ENCODE results near the gene UNC45B.

The UNC45B gene

GRCh38 chr17:35132816-35133550, 14.6 kb upstream of the UNC45B start:
- ChIA-PET POLR2A (no interaction called here), CTCF (no interaction called here)
- DNase-seq (ENCODE audit: extremely low spot score), result no peak
- no peak for TF ChIP-seq FOXM1 (IDR thresholded peaks at IDR 0.05; ENCODE audit: borderline replicate concordance)
- no peak for TF ChIP-seq ARNT (IDR thresholded peaks at IDR 0.05)
- TF ChIP-seq TARDBP (IDR thresholded peaks at IDR 0.05), result no peak
- no peak for TF ChIP-seq HDGF (IDR thresholded peaks at IDR 0.05; ENCODE audit: borderline replicate concordance)
- no peak for TF ChIP-seq ELF4 (IDR thresholded peaks at IDR 0.05)
- TF ChIP-seq PKNOX1 (IDR thresholded peaks at IDR 0.05), result no peak
- TF ChIP-seq BHLHE40 (IDR thresholded peaks at IDR 0.05; ENCODE audit: borderline replicate concordance), result no peak
- no peak for TF ChIP-seq LEF1 (IDR thresholded peaks at IDR 0.05; ENCODE audit: borderline replicate concordance)
- no peak for TF ChIP-seq SUZ12 (IDR thresholded peaks at IDR 0.05)
- no peak for TF ChIP-seq ZNF384 (IDR thresholded peaks at IDR 0.05)
- no peak for TF ChIP-seq L3MBTL2 (conservative IDR thresholded peaks at IDR 0.05)
- TF ChIP-seq FOXA1 (IDR thresholded peaks at IDR 0.05), result no peak

- ChIA-PET CTCF (interaction anchor here (0.6 kb wide), 2 partner anchors 10 to 478 kb away, joined by 3 read pairs; no protein-coding TSS in a partner anchor), POLR2A (no interaction called here)
- TF ChIP-seq ARNT (IDR thresholded peaks at IDR 0.05) (no peak), CTBP1 (IDR thresholded peaks at IDR 0.05; ENCODE audit: borderline replicate concordance) (no peak), FOXA1 (IDR thresholded peaks at IDR 0.05) (no peak), ELF4 (IDR thresholded peaks at IDR 0.05) (no peak), ZNF384 (IDR thresholded peaks at IDR 0.05) (no peak), PKNOX1 (IDR thresholded peaks at IDR 0.05) (no peak), L3MBTL2 (conservative IDR thresholded peaks at IDR 0.05) (no peak), FOXK2 (IDR thresholded peaks at IDR 0.05) (no peak), SUZ12 (IDR thresholded peaks at IDR 0.05) (no peak)
- no peak for DNase-seq (ENCODE audit: extremely low spot score)
These were observed 12.3 kb upstream of the UNC45B start for GRCh38 chr17:35135322-35135721.

- TF ChIP-seq ELF4 (IDR thresholded peaks at IDR 0.05) (no peak), L3MBTL2 (conservative IDR thresholded peaks at IDR 0.05) (no peak), FOXK2 (IDR thresholded peaks at IDR 0.05) (no peak), TARDBP (IDR thresholded peaks at IDR 0.05) (no peak), NFRKB (IDR thresholded peaks at IDR 0.05) (no peak), CTBP1 (IDR thresholded peaks at IDR 0.05; ENCODE audit: borderline replicate concordance) (no peak), FOXA1 (IDR thresholded peaks at IDR 0.05) (no peak), PKNOX1 (IDR thresholded peaks at IDR 0.05) (no peak), SUZ12 (IDR thresholded peaks at IDR 0.05) (no peak), BHLHE40 (IDR thresholded peaks at IDR 0.05; ENCODE audit: borderline replicate concordance) (no peak), LEF1 (IDR thresholded peaks at IDR 0.05; ENCODE audit: borderline replicate concordance) (no peak), FOXM1 (IDR thresholded peaks at IDR 0.05; ENCODE audit: borderline replicate concordance) (no peak), ZNF384 (IDR thresholded peaks at IDR 0.05) (no peak), SP1 (IDR thresholded peaks at IDR 0.05) (no peak), HDGF (IDR thresholded peaks at IDR 0.05; ENCODE audit: borderline replicate concordance) (no peak), ARNT (IDR thresholded peaks at IDR 0.05) (no peak)
- no peak for DNase-seq (ENCODE audit: extremely low spot score)
- ChIA-PET CTCF (no interaction called here), POLR2A (interaction anchor here (1.4 kb wide), 1 partner anchor 15 kb away, joined by 3 read pairs; no protein-coding TSS in a partner anchor)
These were observed 9.4 kb upstream of the UNC45B start for GRCh38 chr17:35138218-35138617.

- TF ChIP-seq PKNOX1 (IDR thresholded peaks at IDR 0.05), result no peak
- TF ChIP-seq TARDBP (IDR thresholded peaks at IDR 0.05), result peak; percentile 66; the same call in 1 of the 2 replicates
- peak; percentile 71 for TF ChIP-seq L3MBTL2 (conservative IDR thresholded peaks at IDR 0.05)
- ChIA-PET CTCF (no interaction called here), POLR2A (interaction anchor here (0.8 to 1.8 kb wide), 6 partner anchors 8 to 563 kb away, joined by 3 to 6 read pairs (median 5); partner anchors contain the start of genes RAD51D and SLFN11)
- DNase-seq (ENCODE audit: extremely low spot score), result peak; percentile 79
These were observed 5.7 kb upstream of the UNC45B start, which contains the start of gene NLE1 for GRCh38 chr17:35141681-35142466. NLE1 (minus strand) TSS chr17:35142303; CDS start chr17:35142275, 28 bp downstream.

- ChIA-PET CTCF (no interaction called here), POLR2A (interaction anchor here (1.2 to 1.8 kb wide), 3 partner anchors 12 to 231 kb away, joined by 5 to 6 read pairs (median 5); partner anchors contain the start of genes RAD51D and SLFN11)
- no peak for DNase-seq (ENCODE audit: extremely low spot score)
- TF ChIP-seq CTBP1 (IDR thresholded peaks at IDR 0.05; ENCODE audit: borderline replicate concordance), result no peak
- TF ChIP-seq PKNOX1 (IDR thresholded peaks at IDR 0.05), result no peak
These were observed 5.2 kb upstream of the UNC45B start for GRCh38 chr17:35142467-35142796.

Measured in HEK293T (cell line).